ENCODE data around the gene MAGI2. TPM values are rescaled to one million over a fixed set of nuclear protein-coding genes. Genes with fewer than 3 reads are reported as not detected.

The MAGI2 gene
- total RNA-seq, 1 experiment from 2014 or later: 0.25 TPM

DNA sequence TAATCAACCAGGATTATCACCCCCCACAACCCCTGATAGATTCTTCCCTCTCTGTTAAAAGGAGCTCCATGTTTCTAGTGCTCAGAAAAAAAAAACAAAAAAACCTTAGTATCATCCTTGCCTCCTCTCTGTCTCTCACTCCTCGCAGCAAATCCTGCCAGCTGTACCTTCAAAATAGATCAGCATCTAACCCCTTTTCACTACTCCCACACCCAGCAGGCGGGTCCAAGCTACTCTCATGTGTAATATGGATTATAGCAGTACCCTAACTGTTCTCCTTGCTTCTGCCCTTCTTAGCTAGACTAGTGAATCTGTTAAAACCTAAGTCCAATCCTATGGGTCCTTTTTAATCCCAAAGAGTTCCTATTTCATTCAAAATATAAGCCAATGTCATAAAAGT is 667.4 kb downstream of the MAGI2 start:
- POLR2A ChIA-PET: no interaction called here
- H3K27me3 ChIP-seq (replicated peaks; ENCODE audit: control insufficient read depth, insufficient read depth, low read length): no peaks in the 10 kb centered on the region
- no peak overlapping the region for H3K27ac Mint-ChIP-seq (ENCODE audit: unreplicated experiment)
- no peaks in the 10 kb centered on the region for H3K9me3 Mint-ChIP-seq (ENCODE audit: unreplicated experiment)
- CTCF ChIA-PET: no interaction called here
- H3K4me1 Mint-ChIP-seq (ENCODE audit: low read depth, unreplicated experiment): no peaks in the 10 kb centered on the region
- no peaks in the 10 kb centered on the region for H3K36me3 ChIP-seq (ENCODE audit: control insufficient read depth, insufficient read depth, low read length)
- H3K27me3 Mint-ChIP-seq (ENCODE audit: insufficient read depth, unreplicated experiment): peaks cover 6% of the 10 kb centered on the region
- no peak overlapping the region for H3K4me3 Mint-ChIP-seq (ENCODE audit: unreplicated experiment)
- no TSS peak for BruUV-seq (replicated peaks)
- H3K4me1 ChIP-seq: no peaks in the 10 kb centered on the region
- no peaks in the 10 kb centered on the region for H3K9me3 ChIP-seq
- DNase-seq: no peak
- intact Hi-C loops (cut with micrococcal nuclease; ENCODE audit: unreplicated experiment): no loop called here
- no peak overlapping the region for H3K4me3 ChIP-seq (ENCODE audit: low read depth, low read length)
- H3K36me3 Mint-ChIP-seq (ENCODE audit: insufficient read depth, unreplicated experiment): no peaks in the 10 kb centered on the region
- TF ChIP-seq CTCF (IDR thresholded peaks at IDR 0.05; ENCODE audit: insufficient read depth in 1 of 2, low read depth in 1 of 2, low read length in 1 of 2, severe bottlenecking in 1 of 2, unreplicated experiment in 1 of 2): no peak

DNA sequence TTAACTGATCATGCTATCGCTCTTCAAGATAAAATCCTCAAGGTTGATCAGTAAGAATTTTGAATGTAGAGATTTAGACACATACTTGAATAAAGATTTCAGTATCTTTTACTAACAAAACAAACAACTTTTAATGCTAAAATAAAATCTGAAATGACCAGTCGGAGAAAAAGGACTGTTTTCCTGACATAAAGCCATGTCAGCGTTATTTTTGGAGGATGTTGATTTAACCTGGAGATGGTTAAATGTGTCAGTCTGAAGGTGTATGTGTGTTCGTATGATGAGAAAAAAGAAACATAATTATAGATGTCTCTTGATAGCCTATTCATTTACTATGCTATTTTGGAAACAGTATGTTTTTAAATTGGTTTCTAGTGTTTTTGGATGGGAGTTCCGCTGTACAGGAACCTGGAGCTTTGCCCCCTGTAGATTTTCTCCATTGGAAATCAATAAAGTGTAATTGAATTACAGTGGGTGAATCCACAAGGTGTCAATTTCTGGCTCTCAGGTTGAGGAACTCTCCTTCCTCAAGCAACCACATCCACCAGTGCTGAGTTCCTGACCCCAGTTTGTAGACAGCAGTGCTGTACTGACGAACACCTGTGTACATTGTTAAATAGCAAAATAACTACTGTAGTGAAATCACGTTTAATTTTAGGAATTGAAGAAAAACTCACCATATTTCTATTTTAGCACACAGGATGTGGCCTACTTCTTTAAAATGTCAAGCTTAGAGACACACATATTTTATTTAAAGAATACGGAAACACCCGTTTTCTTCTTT is 670.1 kb downstream of the MAGI2 start:
- no peaks in the 10 kb centered on the region for H3K36me3 Mint-ChIP-seq (ENCODE audit: insufficient read depth, unreplicated experiment)
- no peak for TF ChIP-seq CTCF (IDR thresholded peaks at IDR 0.05; ENCODE audit: insufficient read depth in 1 of 2, low read depth in 1 of 2, low read length in 1 of 2, severe bottlenecking in 1 of 2, unreplicated experiment in 1 of 2)
- H3K4me1 Mint-ChIP-seq (ENCODE audit: low read depth, unreplicated experiment): no peaks in the 10 kb centered on the region
- Histone ChIP-seq H3K27me3 (replicated peaks; ENCODE audit: control insufficient read depth, insufficient read depth, low read length) (no peaks in the 10 kb centered on the region), H3K4me1 (no peaks in the 10 kb centered on the region), H3K4me3 (ENCODE audit: low read depth, low read length) (no peak overlapping the region), H3K36me3 (ENCODE audit: control insufficient read depth, insufficient read depth, low read length) (no peaks in the 10 kb centered on the region), H3K9me3 (no peaks in the 10 kb centered on the region)
- H3K4me3 Mint-ChIP-seq (ENCODE audit: unreplicated experiment): no peak overlapping the region
- peaks cover 3% of the 10 kb centered on the region for H3K27me3 Mint-ChIP-seq (ENCODE audit: insufficient read depth, unreplicated experiment)
- CTCF ChIA-PET: no interaction called here
- BruUV-seq (replicated peaks): no TSS peak
- no peaks in the 10 kb centered on the region for H3K9me3 Mint-ChIP-seq (ENCODE audit: unreplicated experiment)
- POLR2A ChIA-PET: no interaction called here
- intact Hi-C loops (cut with micrococcal nuclease; ENCODE audit: unreplicated experiment): loop anchor here (5.0 kb wide), 1 partner anchor 176 kb away; no protein-coding TSS in a partner anchor
- H3K27ac Mint-ChIP-seq (ENCODE audit: unreplicated experiment): no peak overlapping the region
- DNase-seq: no peak

DNA sequence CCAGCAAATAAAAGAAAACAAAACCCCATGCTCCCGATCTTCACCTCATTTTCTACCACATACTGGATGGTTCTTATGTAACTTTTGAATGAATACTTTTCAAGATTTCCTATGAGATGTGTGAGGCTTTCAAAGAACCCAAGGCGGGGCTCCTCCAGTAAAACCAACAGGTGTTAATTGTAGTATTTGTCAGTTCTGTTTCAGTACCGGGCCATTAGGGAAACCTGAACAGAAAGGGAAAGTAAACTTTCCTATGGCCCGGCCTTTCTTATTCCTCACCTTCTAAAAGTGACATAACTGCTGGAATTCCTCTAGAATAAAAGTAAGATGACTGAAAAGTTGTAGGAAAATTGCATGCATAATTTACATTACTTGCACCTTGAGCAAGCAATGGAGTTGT is 672.9 kb downstream of the MAGI2 start:
- DNase-seq: no peak
- H3K4me1 ChIP-seq: no peaks in the 10 kb centered on the region
- no peaks in the 10 kb centered on the region for H3K36me3 Mint-ChIP-seq (ENCODE audit: insufficient read depth, unreplicated experiment)
- no peaks in the 10 kb centered on the region for H3K9me3 ChIP-seq
- POLR2A ChIA-PET: no interaction called here
- H3K27ac Mint-ChIP-seq (ENCODE audit: unreplicated experiment): no peak overlapping the region
- CTCF ChIA-PET: no interaction called here
- H3K4me3 ChIP-seq (ENCODE audit: low read depth, low read length): no peak overlapping the region
- no peak overlapping the region for H3K4me3 Mint-ChIP-seq (ENCODE audit: unreplicated experiment)
- no peaks in the 10 kb centered on the region for H3K27me3 ChIP-seq (replicated peaks; ENCODE audit: control insufficient read depth, insufficient read depth, low read length)
- no TSS peak for BruUV-seq (replicated peaks)
- H3K36me3 ChIP-seq (ENCODE audit: control insufficient read depth, insufficient read depth, low read length): no peaks in the 10 kb centered on the region
- no peaks in the 10 kb centered on the region for H3K4me1 Mint-ChIP-seq (ENCODE audit: low read depth, unreplicated experiment)
- TF ChIP-seq CTCF (IDR thresholded peaks at IDR 0.05; ENCODE audit: insufficient read depth in 1 of 2, low read depth in 1 of 2, low read length in 1 of 2, severe bottlenecking in 1 of 2, unreplicated experiment in 1 of 2): no peak
- intact Hi-C loops (cut with micrococcal nuclease; ENCODE audit: unreplicated experiment): loop anchor here (5.0 kb wide), 1 partner anchor 173 kb away; no protein-coding TSS in a partner anchor
- no peaks in the 10 kb centered on the region for H3K9me3 Mint-ChIP-seq (ENCODE audit: unreplicated experiment)
- H3K27me3 Mint-ChIP-seq (ENCODE audit: insufficient read depth, unreplicated experiment): peaks cover 1% of the 10 kb centered on the region
